ENCODE results near the gene ZDHHC14.

Gene ZDHHC14

GRCh38 chr6:157683707-157684106, 302.7 kb downstream of the ZDHHC14 start:
- DNase-seq (ENCODE audit: low spot score): no peak
- no peak for TF ChIP-seq CTCF (IDR thresholded peaks at IDR 0.05; ENCODE audit: extremely low read depth, missing control alignments)

DNA sequence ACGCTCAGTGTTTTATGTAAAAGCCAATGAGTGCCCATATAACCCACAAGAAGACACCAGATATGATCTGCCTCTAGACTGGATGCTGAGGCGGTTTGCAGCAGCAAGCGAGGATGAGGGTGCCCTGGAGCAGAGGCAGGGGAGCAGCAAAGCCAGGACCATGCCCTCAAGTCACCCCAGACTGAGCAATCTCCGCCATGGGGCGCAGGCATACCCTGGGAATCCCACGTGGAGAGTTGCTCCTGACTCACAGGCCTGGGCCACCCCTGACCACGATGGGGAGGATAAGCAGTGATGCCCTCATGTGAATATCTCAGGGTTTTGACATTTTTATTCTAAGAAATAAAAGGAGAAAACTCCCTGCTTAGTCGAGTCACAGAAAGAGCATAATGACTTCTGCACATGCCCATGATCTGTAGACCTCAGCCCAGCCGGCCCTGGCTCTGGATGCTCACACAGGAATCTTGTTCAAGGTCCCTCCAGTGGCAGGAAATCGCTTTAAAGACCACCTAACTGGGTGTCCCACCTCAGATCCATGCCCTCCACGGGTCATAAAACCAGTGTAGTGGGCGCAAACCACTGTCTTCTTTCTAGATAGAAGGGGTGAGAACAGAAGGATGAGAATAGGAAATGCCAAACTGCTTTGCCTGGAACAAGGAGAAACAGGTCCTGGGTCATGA, 303.8 kb downstream of the ZDHHC14 start:
- no peak for DNase-seq (ENCODE audit: low spot score)
- no peak for TF ChIP-seq CTCF (IDR thresholded peaks at IDR 0.05; ENCODE audit: extremely low read depth, missing control alignments)

DNA sequence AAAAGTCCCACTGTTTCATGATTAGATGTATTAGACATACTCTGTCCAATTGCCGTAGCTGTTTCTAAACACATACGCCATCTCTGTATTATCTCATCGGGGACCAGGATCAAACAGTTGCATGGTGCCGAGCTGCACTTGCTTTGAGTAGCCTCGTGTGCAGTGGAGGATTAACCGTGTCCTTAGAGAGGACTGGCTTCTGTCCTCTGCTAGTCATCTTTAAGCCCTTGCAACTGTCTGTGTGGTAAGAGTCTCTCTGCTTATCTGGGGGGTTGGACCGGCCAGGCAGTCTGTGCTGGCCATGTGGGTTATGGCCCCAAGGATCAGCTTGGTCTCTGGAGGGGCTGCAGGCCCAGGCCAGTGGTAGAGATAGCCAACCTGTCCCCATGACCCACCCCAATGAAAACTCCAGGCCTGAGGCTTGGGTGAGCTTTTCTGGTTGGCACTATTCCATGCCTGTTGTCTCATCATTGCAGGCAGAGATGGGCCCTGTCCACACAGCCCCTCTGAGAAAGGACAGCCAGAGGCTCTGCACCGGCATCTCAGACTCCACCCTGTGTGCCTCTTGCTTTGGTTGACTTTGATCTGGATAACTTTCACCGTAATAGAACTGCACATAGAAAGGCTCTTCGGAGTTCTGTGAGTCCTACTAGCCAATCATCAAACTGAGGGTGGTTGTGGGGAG, 304.7 kb downstream of the ZDHHC14 start:
- TF ChIP-seq CTCF (IDR thresholded peaks at IDR 0.05; ENCODE audit: extremely low read depth, missing control alignments): no peak
- no peak for DNase-seq (ENCODE audit: low spot score)

DNA sequence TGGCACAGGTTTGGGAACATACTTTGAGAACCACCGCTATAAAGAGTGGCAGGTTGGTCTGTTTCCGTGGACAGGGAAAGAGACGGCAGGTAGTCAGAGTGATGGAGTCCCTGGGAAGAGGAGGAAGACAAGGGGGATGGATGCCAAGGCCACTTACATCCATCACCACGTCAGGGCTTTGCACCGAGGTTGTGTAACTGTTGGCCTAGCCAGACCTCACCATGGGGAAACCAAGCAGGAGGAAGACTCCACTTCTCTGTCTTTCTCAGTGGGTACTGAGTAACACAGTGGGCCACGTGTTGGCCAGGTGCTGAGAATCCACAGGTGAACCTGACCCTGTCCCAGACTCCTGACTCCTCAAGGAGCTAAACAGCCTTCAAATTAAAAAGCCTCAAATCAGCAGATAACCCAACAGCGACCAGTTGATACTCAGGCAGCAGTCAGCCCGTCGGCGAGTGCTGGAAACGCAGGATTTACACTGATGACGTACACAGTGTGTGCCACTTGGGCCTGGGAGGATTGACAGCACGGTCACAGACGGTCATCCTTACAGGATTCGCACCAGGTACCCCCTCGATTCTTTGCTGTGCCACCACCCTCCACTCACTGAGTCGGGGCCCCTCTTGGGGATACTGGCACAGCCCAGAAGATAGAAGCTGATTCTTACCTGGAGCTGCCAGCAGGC, 307.4 kb downstream of the ZDHHC14 start:
- TF ChIP-seq CTCF (IDR thresholded peaks at IDR 0.05; ENCODE audit: extremely low read depth, missing control alignments): no peak
- DNase-seq (ENCODE audit: low spot score): no peak

DNA sequence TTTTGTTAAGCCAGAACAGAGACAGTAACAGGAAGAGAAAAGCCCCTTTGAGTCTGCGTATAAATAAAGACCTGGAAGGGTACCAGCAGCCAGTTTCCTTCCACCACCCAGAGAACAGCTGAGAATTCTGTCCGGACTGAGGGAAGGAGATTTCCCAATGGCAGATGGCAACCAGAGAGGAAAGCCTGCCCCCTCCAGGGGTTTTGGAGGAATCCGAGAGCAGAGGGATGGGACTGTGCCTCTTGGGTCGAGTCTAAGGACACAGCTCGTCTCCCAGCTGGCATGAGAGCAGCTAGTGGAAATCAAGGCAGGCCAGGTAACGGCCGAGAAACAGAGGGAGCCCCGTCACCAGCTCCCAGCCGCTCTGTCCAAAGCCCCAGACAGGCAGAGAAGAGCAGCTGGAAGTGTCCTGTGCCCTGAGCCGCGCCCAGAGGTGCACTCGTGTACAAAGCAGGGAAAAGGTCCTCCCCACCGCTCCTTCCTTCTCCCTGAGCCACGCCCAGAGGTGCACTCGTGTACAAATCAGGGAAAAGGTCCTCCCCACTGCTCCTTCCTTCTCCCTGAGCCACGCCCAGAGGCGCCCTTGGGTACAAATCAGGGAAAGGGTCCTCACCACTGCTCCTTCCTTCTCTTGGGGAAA, 308.1 kb downstream of the ZDHHC14 start:
- TF ChIP-seq CTCF (IDR thresholded peaks at IDR 0.05; ENCODE audit: extremely low read depth, missing control alignments): no peak
- no peak for DNase-seq (ENCODE audit: low spot score)

GRCh38 chr6:157689875-157690274, 308.9 kb downstream of the ZDHHC14 start:
- no peak for DNase-seq (ENCODE audit: low spot score)
- TF ChIP-seq CTCF (IDR thresholded peaks at IDR 0.05; ENCODE audit: extremely low read depth, missing control alignments): no peak
